HepG2 (cell line): Measurements from ENCODE around the gene KLHDC4. TPM values are rescaled to one million over a fixed set of nuclear protein-coding genes. Genes with fewer than 3 reads are reported as not detected.
A peak's percentile ranks its signal among the peaks of the same experiment; 100 is the strongest.

Experiments
- FUBP1 ChIP-seq: sonication (generic); formaldehyde crosslinking; IDR thresholded peaks from 2 replicates; pipeline ENCODE4 v1.5.1; 2020; ENCODE audit warnings: missing genetic modification reagents, mild to moderate bottlenecking, borderline replicate concordance
- KAT8 ChIP-seq: IDR thresholded peaks from 2 replicates; pipeline ENCODE4 v1.6.1; 2016; ENCODE audit warnings: missing genetic modification reagents, missing compliant biosample characterization
- PATZ1 ChIP-seq: sonication (generic); formaldehyde crosslinking; IDR thresholded peaks from 2 replicates; pipeline ENCODE4 v1.4.0; 2020; ENCODE audit warnings: missing genetic modification reagents
- ZBTB4 ChIP-seq: sonication (generic); formaldehyde crosslinking; IDR thresholded peaks from 2 replicates; pipeline ENCODE4 v1.4.0; 2020; ENCODE audit warnings: missing genetic modification reagents, mild to moderate bottlenecking, borderline replicate concordance
- ZNF275 ChIP-seq: sonication (generic); formaldehyde crosslinking; IDR thresholded peaks from 2 replicates; pipeline ENCODE4 v1.8.0; 2022; ENCODE audit warnings: missing genetic modification reagents, mild to moderate bottlenecking, inconsistent platforms, borderline replicate concordance
- ZNF550 ChIP-seq: sonication (generic); formaldehyde crosslinking; IDR thresholded peaks from 2 replicates; pipeline ENCODE4 v1.4.0; 2020; ENCODE audit warnings: mild to moderate bottlenecking, missing genetic modification reagents, borderline replicate concordance
- ZSCAN31 ChIP-seq: sonication (generic); formaldehyde crosslinking; IDR thresholded peaks from 2 replicates; pipeline ENCODE4 v1.5.0; 2020; ENCODE audit warnings: low read depth, mild to moderate bottlenecking, missing genetic modification reagents
- polyA plus RNA-seq, 8 experiments: library from polyadenylated mRNA; depleted of rRNA in 3 of 8; stranded (reverse) in 7 of 8; unstranded in 1 of 8; fragments of >200 nt; fragmentation: Illumina TruSeq in 4 of 8; extraction: Trizol in 4 of 8; gene quantifications; 2 replicates each; pipeline versions ENCODE4 v1.2.1 to v1.2.3, GENCODE V29; 2011 to 2016; ENCODE audit warnings: low read depth in 4 of 8, missing spikeins in 1 of 8, mixed read lengths in 1 of 8; ENCODE audit not compliant: insufficient read depth in 1 of 8
- total RNA-seq, 5 experiments: library from RNA; depleted of rRNA; stranded (reverse); fragments of >200 nt; fragmentation: Illumina TruSeq; extraction: Trizol; gene quantifications; 2 replicates each; pipeline ENCODE4 v1.2.3, GENCODE V29; 2016; ENCODE audit warnings: low read depth in 1 of 5
- TF ChIP-seq, protein P1 (sequence below): sonication (generic); formaldehyde crosslinking; IDR thresholded peaks from 2 replicates; pipeline ENCODE4 v1.5.0; 2020; ENCODE audit warnings: mild to moderate bottlenecking, missing genetic modification reagents
- TF ChIP-seq, protein P2 (sequence below): sonication (generic); formaldehyde crosslinking; IDR thresholded peaks from 2 replicates; pipeline ENCODE4 v1.4.0; 2020; ENCODE audit warnings: missing genetic modification reagents, mild to moderate bottlenecking, borderline replicate concordance

KLHDC4 gene
- total and polyA plus RNA-seq, 2 of the 13 experiments (the other 11 are each of a cell fraction or from before 2014, with no cell fraction given), result 18.7 to 31.8 TPM

DNA sequence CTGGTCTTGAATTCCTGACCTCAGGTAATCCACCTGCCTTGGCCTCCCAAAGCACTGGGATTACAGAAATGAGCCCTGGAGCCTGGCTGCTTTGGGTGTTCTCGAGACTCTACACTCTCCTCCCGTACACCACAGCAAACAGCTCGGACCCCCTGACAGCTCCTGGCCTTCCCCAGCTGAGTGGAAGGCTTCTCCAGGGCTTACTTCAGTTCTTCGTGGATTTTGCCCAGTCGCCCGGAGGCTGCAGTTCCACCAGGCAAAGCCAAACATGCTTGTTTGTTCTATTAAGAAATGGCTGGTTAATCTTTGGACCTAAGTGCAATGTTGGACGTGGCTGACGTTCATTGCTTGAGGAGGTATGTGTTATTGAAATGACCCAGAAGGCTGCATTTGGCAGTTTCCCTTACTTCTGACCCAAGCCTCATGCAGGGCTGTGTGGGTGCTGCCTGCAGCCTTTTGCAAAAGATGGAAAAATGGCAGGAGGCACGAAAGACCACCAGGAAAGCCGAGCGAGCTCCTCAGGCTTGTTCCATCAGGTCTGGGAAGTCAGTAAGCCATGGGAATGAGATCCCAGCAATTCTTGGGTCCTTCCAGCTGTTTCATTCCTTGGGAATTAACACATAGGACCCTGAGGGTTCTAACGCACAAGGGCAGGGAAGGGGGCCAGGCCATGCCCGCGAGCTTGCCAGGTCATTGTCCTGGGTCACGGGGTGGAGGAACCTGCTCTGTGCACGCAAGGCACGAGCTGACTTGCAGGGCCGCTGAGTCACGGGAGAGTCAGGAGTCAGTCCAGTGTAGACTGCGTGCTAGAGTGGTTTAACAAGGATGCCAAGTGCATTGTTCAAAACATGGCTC lies 23.9 kb upstream of the KLHDC4 start (continued):
- TF ChIP-seq FUBP1 (CRISPR knock-in tag), result no peak
- peak; percentile 89 for TF ChIP-seq KAT8 (CRISPR knock-in tag)
- TF ChIP-seq, protein P1, sequence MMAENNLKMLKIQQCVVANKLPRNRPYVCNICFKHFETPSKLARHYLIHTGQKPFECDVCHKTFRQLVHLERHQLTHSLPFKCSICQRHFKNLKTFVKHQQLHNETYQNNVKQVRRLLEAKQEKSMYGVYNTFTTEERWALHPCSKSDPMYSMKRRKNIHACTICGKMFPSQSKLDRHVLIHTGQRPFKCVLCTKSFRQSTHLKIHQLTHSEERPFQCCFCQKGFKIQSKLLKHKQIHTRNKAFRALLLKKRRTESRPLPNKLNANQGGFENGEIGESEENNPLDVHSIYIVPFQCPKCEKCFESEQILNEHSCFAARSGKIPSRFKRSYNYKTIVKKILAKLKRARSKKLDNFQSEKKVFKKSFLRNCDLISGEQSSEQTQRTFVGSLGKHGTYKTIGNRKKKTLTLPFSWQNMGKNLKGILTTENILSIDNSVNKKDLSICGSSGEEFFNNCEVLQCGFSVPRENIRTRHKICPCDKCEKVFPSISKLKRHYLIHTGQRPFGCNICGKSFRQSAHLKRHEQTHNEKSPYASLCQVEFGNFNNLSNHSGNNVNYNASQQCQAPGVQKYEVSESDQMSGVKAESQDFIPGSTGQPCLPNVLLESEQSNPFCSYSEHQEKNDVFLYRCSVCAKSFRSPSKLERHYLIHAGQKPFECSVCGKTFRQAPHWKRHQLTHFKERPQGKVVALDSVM, result no peak
- no peak; the same call in 1 of the 2 replicates for TF ChIP-seq ZSCAN31 (CRISPR knock-in tag)
- TF ChIP-seq ZNF275 (CRISPR knock-in tag), result 0 out of 2 replicates have a peak, but pooled peaks have one; percentile 45
- TF ChIP-seq ZNF550 (CRISPR knock-in tag), result no peak
- 0 out of 2 replicates have a peak, but pooled peaks have one; percentile 46 for TF ChIP-seq PATZ1
- TF ChIP-seq, protein P2, sequence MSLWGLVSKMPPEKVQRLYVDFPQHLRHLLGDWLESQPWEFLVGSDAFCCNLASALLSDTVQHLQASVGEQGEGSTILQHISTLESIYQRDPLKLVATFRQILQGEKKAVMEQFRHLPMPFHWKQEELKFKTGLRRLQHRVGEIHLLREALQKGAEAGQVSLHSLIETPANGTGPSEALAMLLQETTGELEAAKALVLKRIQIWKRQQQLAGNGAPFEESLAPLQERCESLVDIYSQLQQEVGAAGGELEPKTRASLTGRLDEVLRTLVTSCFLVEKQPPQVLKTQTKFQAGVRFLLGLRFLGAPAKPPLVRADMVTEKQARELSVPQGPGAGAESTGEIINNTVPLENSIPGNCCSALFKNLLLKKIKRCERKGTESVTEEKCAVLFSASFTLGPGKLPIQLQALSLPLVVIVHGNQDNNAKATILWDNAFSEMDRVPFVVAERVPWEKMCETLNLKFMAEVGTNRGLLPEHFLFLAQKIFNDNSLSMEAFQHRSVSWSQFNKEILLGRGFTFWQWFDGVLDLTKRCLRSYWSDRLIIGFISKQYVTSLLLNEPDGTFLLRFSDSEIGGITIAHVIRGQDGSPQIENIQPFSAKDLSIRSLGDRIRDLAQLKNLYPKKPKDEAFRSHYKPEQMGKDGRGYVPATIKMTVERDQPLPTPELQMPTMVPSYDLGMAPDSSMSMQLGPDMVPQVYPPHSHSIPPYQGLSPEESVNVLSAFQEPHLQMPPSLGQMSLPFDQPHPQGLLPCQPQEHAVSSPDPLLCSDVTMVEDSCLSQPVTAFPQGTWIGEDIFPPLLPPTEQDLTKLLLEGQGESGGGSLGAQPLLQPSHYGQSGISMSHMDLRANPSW (CRISPR knock-in tag), result peak; percentile 38; the same call in 1 of the 2 replicates
- TF ChIP-seq ZBTB4 (CRISPR knock-in tag), result peak; percentile 96
